Progenitor cell of endocrine pancreas (in vitro differentiated cells): ENCODE results near the gene CAPRIN2. TPM values are rescaled to one million over a fixed set of nuclear protein-coding genes. Genes with fewer than 3 reads are reported as not detected.

Source experiments
- DNase-seq: peaks from one replicate; pipeline ENCODE4 v3.0.0; 2021; ENCODE audit warnings: low spot score; ENCODE audit not compliant: unreplicated experiment
- H3K27ac Mint-ChIP-seq: 2 replicates; pipeline ENCODE4 v1.8.0; 2021; ENCODE audit warnings: mild to moderate bottlenecking, moderate library complexity, mixed read lengths
- H3K27me3 Mint-ChIP-seq: 2 replicates; pipeline ENCODE4 v1.8.0; 2021; ENCODE audit warnings: mixed read lengths
- H3K36me3 Mint-ChIP-seq: 2 replicates; pipeline ENCODE4 v1.8.0; 2022; ENCODE audit warnings: mixed read lengths; ENCODE audit not compliant: insufficient read depth
- H3K4me1 Mint-ChIP-seq: 2 replicates; pipeline ENCODE4 v1.8.0; 2021; ENCODE audit warnings: low read depth, mixed read lengths
- H3K4me3 Mint-ChIP-seq: 2 replicates; pipeline ENCODE4 v1.8.0; 2021; ENCODE audit warnings: low read depth, mild to moderate bottlenecking, moderate library complexity, mixed read lengths
- H3K9me3 Mint-ChIP-seq: 2 replicates; pipeline ENCODE4 v1.8.0; 2021; ENCODE audit warnings: low read depth, mixed read lengths
- total RNA-seq: library from RNA; stranded (reverse); gene quantifications from 2 replicates; pipeline ENCODE4 v1.2.1, GENCODE V29; 2021
- TF ChIP-seq, protein P1 (sequence below): fragments of 200-600 bp; sonication (generic); IDR thresholded peaks from one replicate; pipeline ENCODE4 v1.5.0; 2021; ENCODE audit warnings: antibody characterized with exemption, mild to moderate bottlenecking; ENCODE audit not compliant: unreplicated experiment

CAPRIN2 gene
- total RNA-seq, 1 donor from 2014 or later, result 91.5 TPM

DNA sequence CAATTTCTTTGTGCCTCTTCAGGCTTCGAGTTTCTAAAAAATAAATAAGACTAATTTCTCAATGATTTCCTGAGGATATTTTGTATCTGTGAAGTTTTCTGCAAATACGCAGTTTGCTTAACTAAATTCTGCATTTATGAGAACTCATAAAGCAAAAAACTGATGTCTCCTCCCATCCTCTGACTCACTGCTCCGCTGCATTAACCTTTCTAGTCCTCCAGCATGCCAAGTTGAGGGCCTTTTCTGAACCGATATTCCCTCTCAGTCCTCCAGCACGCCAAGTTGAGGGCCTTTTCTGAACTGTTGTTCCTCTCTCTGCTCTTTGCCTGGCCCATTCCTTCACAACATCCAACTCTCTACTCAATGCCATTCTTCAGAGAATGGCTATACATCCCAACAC lies 62.3 kb downstream of the CAPRIN2 start:
- H3K9me3 Mint-ChIP-seq, result no peaks in the 10 kb centered on the region
- no peaks in the 10 kb centered on the region for H3K27me3 Mint-ChIP-seq
- H3K4me1 Mint-ChIP-seq, result peaks cover 24% of the 10 kb centered on the region
- TF ChIP-seq, protein P1, sequence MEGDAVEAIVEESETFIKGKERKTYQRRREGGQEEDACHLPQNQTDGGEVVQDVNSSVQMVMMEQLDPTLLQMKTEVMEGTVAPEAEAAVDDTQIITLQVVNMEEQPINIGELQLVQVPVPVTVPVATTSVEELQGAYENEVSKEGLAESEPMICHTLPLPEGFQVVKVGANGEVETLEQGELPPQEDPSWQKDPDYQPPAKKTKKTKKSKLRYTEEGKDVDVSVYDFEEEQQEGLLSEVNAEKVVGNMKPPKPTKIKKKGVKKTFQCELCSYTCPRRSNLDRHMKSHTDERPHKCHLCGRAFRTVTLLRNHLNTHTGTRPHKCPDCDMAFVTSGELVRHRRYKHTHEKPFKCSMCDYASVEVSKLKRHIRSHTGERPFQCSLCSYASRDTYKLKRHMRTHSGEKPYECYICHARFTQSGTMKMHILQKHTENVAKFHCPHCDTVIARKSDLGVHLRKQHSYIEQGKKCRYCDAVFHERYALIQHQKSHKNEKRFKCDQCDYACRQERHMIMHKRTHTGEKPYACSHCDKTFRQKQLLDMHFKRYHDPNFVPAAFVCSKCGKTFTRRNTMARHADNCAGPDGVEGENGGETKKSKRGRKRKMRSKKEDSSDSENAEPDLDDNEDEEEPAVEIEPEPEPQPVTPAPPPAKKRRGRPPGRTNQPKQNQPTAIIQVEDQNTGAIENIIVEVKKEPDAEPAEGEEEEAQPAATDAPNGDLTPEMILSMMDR, result no peak
- no peak for DNase-seq
- H3K27ac Mint-ChIP-seq, result no peak overlapping the region
- peaks cover 3% of the 10 kb centered on the region for H3K36me3 Mint-ChIP-seq
- no peak overlapping the region for H3K4me3 Mint-ChIP-seq

DNA sequence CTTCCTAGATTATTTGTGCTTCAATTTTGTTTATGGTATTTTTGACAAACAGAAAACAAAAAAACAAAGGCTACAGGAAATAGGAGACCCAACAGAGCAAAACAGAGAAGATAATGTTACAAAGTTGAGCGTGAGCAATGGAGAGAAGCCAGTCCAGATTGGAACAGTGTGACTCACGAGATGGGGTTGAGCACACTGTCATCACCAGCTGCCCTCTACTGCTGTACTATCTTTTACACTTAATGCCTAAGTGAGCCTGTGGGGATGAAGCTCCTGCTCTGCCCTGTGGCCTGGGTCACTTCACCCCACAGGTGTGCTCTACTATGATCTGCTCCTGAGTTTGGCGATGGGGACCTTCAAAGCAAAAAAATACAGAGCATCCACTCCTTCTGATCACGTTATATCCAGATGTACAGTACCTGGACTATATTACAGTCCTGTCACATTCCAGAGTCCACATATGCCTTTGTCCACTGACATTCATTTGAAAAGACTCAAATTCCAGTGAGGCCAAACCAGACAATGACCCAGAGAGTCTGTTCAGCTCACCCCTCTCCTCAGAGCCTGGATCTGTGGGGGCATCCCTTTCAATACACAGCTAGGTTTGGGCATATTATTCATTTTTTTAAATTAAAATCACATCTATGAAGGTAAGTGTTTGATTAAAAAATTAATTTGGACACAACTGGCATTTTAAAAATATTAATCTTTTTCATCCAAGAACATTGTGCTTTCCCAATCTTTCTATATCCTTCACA lies 63.5 kb downstream of the CAPRIN2 start:
- peaks cover 24% of the 10 kb centered on the region for H3K4me1 Mint-ChIP-seq
- no peaks in the 10 kb centered on the region for H3K9me3 Mint-ChIP-seq
- DNase-seq, result no peak
- peaks cover 3% of the 10 kb centered on the region for H3K36me3 Mint-ChIP-seq
- no peak overlapping the region for H3K4me3 Mint-ChIP-seq
- no peaks in the 10 kb centered on the region for H3K27me3 Mint-ChIP-seq
- TF ChIP-seq, protein P1, result no peak
- no peak overlapping the region for H3K27ac Mint-ChIP-seq

DNA sequence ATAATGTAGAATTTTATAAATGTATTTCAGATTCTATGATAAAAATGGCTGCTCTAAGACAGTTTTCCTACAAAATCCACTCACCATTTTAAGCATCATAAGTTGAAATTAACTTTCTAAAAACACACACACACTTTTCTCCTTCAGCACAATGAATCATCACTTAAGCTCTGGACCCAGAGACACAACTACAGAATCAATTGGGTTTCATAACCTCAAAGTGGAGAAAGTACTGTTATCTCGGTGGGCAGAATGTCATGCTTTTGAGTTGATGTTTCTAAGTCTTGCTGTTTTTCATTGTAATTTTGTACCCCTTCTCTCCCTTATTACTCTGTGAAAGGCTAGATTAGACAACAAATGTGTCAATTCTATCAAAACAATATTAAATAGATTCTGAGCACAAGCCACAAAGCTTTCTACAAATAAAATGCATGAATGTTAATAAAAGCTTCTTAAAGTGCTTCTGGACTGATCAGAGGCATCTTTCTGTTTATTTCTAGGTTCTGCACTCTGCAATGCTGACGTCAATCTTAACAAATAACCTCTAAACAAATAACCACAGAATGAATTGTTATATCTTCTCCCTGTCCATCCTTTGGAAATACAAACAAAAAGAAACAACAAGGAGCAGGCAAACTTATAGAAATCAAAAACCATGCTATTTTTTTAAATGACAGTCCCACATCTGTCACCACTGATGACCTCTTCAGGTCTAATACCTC lies 67.3 kb downstream of the CAPRIN2 start:
- Mint-ChIP-seq H3K4me3 (no peak overlapping the region), H3K9me3 (no peaks in the 10 kb centered on the region), H3K36me3 (peaks cover 14% of the 10 kb centered on the region), H3K27me3 (no peaks in the 10 kb centered on the region), H3K27ac (no peak overlapping the region), H3K4me1 (no peaks in the 10 kb centered on the region)
- DNase-seq, result no peak
- TF ChIP-seq, protein P1, result no peak

DNA sequence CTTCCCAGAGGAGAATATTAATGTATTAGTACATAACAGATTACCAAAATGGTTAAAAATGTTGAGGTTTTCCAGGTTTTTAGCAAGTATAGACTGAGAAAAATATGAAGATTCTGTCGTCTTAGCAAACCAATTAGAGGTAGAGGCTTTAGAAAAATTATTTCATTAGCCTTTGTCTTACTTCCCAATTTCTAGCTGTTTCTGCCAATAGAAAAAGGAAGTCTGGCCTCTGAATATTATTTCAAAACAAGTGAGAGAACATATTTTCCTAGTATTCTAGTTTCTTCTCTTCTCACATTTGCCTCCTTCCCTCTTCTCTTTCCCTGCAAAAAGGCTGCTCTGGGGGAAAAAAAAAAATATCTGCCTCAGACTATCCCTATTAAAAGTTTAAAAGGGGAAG lies 75.5 kb downstream of the CAPRIN2 start:
- H3K27ac Mint-ChIP-seq, result no peak overlapping the region
- peaks cover 46% of the 10 kb centered on the region for H3K36me3 Mint-ChIP-seq
- no peak for DNase-seq
- no peaks in the 10 kb centered on the region for H3K4me1 Mint-ChIP-seq
- no peaks in the 10 kb centered on the region for H3K27me3 Mint-ChIP-seq
- H3K4me3 Mint-ChIP-seq, result no peak overlapping the region
- H3K9me3 Mint-ChIP-seq, result peaks cover 6% of the 10 kb centered on the region
- TF ChIP-seq, protein P1, result no peak

DNA sequence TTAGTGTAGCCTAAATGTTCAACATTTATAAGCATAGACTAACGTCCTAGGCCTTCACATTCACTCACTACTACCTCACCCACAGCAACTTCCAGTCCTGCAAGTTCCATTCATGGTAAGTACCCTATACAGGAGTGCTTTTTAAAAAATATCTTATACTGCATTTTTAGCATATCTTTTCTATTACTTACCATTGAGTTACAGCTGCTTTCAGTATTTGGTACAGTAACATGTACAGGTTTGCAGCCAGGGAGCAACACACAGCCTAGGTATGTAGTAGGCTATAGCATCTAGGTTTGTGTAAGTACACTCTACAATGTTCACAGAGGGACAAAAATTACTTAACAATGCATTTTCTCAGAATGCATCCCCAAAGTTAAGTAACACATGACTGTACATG lies 76.5 kb downstream of the CAPRIN2 start:
- H3K27ac Mint-ChIP-seq, result no peak overlapping the region

More for the DNA sequence above, 76.5 kb downstream of the CAPRIN2 start:
- TF ChIP-seq, protein P1, result no peak
- Mint-ChIP-seq H3K36me3 (peaks cover 43% of the 10 kb centered on the region), H3K27me3 (no peaks in the 10 kb centered on the region), H3K4me1 (no peaks in the 10 kb centered on the region), H3K4me3 (no peak overlapping the region), H3K9me3 (peaks cover 6% of the 10 kb centered on the region)
- DNase-seq, result no peak
